IMR-90 (cell line): ENCODE data around the gene ACAA2. TPM values are rescaled to one million over a fixed set of nuclear protein-coding genes. Genes with fewer than 3 reads are reported as not detected.

Experiments
- ATAC-seq: fragments of 200-7000 bp; cut with Tn5 transposase; 2 replicates; pipeline ENCODE4 v1.9.1; 2020; ENCODE audit warnings: low read depth, mild to moderate bottlenecking, moderate library complexity
- BruUV-seq: library from RNA; stranded (reverse); fragments of 400-500 nt; replicated peaks from 2 replicates; lab custom pipeline; 2021; lab: Mats Ljungman, UMichigan
- CTCF ChIA-PET: fragments of 300-600 bp; formaldehyde crosslinking; extraction: SDS; loops from one replicate; lab custom pipeline; 2021; ENCODE audit warnings: antibody characterized with exemption; lab: Yijun Ruan, JAX
- POLR2A ChIA-PET: fragments of 300-600 bp; sonication (Branson Sonifier 250); formaldehyde crosslinking; loops from one replicate; lab custom pipeline; 2022; ENCODE audit warnings: antibody characterized with exemption; ENCODE audit not compliant: unreplicated experiment; lab: Charles Lee
- DNase-seq: peaks from one replicate; pipeline ENCODE4 v3.0.0; 2013
- H2AFZ ChIP-seq: replicated peaks from 2 replicates; pipeline ENCODE3; 2013; ENCODE audit warnings: low read length, mild to moderate bottlenecking; ENCODE audit not compliant: poor library complexity
- H2AK5ac ChIP-seq: 2 replicates; pipeline ENCODE4 v1.6.1; 2013; ENCODE audit warnings: low read depth, low read length, inconsistent platforms
- H2AK9ac ChIP-seq: replicated peaks from 2 replicates; pipeline ENCODE3; 2013; ENCODE audit warnings: mild to moderate bottlenecking, low read depth, low read length, moderate library complexity; ENCODE audit not compliant: poor library complexity
- H2BK120ac ChIP-seq: 2 replicates; pipeline ENCODE4 v1.6.1; 2013; ENCODE audit warnings: low read depth, low read length, inconsistent platforms
- H2BK15ac ChIP-seq: 3 replicates; pipeline ENCODE4 v1.6.1; 2013; ENCODE audit warnings: low read depth, low read length, inconsistent platforms
- H2BK20ac ChIP-seq: 2 replicates; pipeline ENCODE4 v1.6.1; 2013; ENCODE audit warnings: low read depth, mild to moderate bottlenecking, inconsistent platforms, low read length, moderate library complexity
- H2BK5ac ChIP-seq: 2 replicates; pipeline ENCODE4 v1.6.1; 2013; ENCODE audit warnings: mild to moderate bottlenecking, low read depth, low read length, inconsistent platforms; ENCODE audit not compliant: poor library complexity, severe bottlenecking
- H3K14ac ChIP-seq: replicated peaks from 2 replicates; pipeline ENCODE4 v1.6.1; 2013; ENCODE audit warnings: low read depth, low read length, inconsistent platforms
- H3K18ac ChIP-seq: 2 replicates; pipeline ENCODE4 v1.6.1; 2013; ENCODE audit warnings: low read depth, low read length, control low read depth
- H3K23ac ChIP-seq: 2 replicates; pipeline ENCODE4 v1.6.1; 2013; ENCODE audit warnings: low read depth, low read length, inconsistent platforms
- H3K27ac ChIP-seq: 2 replicates; pipeline ENCODE4 v1.5.1; 2013; ENCODE audit warnings: mild to moderate bottlenecking, control low read depth, low read length; ENCODE audit not compliant: insufficient read depth
- H3K27me3 ChIP-seq: 2 replicates; pipeline ENCODE4 v1.6.1; 2013; ENCODE audit warnings: low read length; ENCODE audit not compliant: control insufficient read depth, insufficient read depth
- H3K36me3 ChIP-seq: 2 replicates; pipeline ENCODE4 v1.6.1; 2013; ENCODE audit warnings: low read length, mixed read lengths; ENCODE audit not compliant: control insufficient read depth, insufficient read depth
- H3K4ac ChIP-seq: 2 replicates; pipeline ENCODE4 v1.6.1; 2013; ENCODE audit warnings: low read depth, low read length, inconsistent platforms
- H3K4me1 ChIP-seq: 2 replicates; pipeline ENCODE4 v1.6.1; 2013; ENCODE audit warnings: low read length, mixed read lengths; ENCODE audit not compliant: control insufficient read depth, insufficient read depth
- H3K4me2 ChIP-seq: 2 replicates; pipeline ENCODE4 v1.6.1; 2013; ENCODE audit warnings: low read depth, mild to moderate bottlenecking, control low read depth, low read length, moderate library complexity
- H3K4me3 ChIP-seq: 2 replicates; pipeline ENCODE4 v1.5.1; 2013; ENCODE audit warnings: low read depth, mild to moderate bottlenecking, control low read depth, low read length, moderate library complexity; ENCODE audit not compliant: insufficient read depth
- H3K56ac ChIP-seq: 2 replicates; pipeline ENCODE4 v1.6.1; 2013; ENCODE audit warnings: low read length, inconsistent platforms; ENCODE audit not compliant: insufficient read depth; ENCODE audit errors: extremely low read depth
- H3K79me1 ChIP-seq, 2 experiments: 2 replicates each; pipeline ENCODE4 v1.6.1; 2013; ENCODE audit warnings: low read length in 2 of 2, inconsistent platforms in 1 of 2, low read depth in 1 of 2
- H3K9ac ChIP-seq: 2 replicates; pipeline ENCODE4 v1.6.1; 2013; ENCODE audit warnings: low read depth, low read length, control low read depth
- H3K9me1 ChIP-seq: 2 replicates; pipeline ENCODE4 v1.6.1; 2013; ENCODE audit warnings: low read length, inconsistent platforms; ENCODE audit not compliant: insufficient read depth
- H3K9me3 ChIP-seq: 2 replicates; pipeline ENCODE4 v1.6.1; 2013; ENCODE audit warnings: low read length; ENCODE audit not compliant: control insufficient read depth, insufficient read depth
- H4K20me1 ChIP-seq: 2 replicates; pipeline ENCODE4 v1.6.1; 2013; ENCODE audit warnings: low read length, inconsistent platforms; ENCODE audit not compliant: insufficient read depth
- H4K5ac ChIP-seq: 2 replicates; pipeline ENCODE4 v1.6.1; 2013; ENCODE audit warnings: mild to moderate bottlenecking, low read depth, low read length, control low read depth
- H4K8ac ChIP-seq, 2 experiments: 2 replicates each; pipeline ENCODE4 v1.6.1; 2013; ENCODE audit warnings: low read depth in 2 of 2, low read length in 2 of 2, control low read depth in 1 of 2, inconsistent platforms in 1 of 2
- H4K91ac ChIP-seq: 2 replicates; pipeline ENCODE4 v1.6.1; 2013; ENCODE audit warnings: low read depth, low read length, inconsistent platforms; ENCODE audit not compliant: insufficient read depth
- CEBPB ChIP-seq: IDR thresholded peaks from 2 replicates; pipeline ENCODE4 v1.6.1; 2012; ENCODE audit warnings: low read depth, low read length, improper control_type of control experiment
- CHD1 ChIP-seq: IDR thresholded peaks from 2 replicates; pipeline ENCODE4 v1.6.1; 2012; ENCODE audit warnings: low read depth, low read length, improper control_type of control experiment
- CTCF ChIP-seq: conservative IDR thresholded peaks from 2 replicates; pipeline ENCODE4 v1.5.1; 2012; ENCODE audit warnings: mild to moderate bottlenecking, low read depth, low read length, improper control_type of control experiment
- NFE2L2 ChIP-seq: fragments of 150-350 bp; IDR thresholded peaks from 2 replicates; pipeline ENCODE4 v1.6.1; 2016; ENCODE audit warnings: low read depth, mild to moderate bottlenecking, low read length
- SMC3 ChIP-seq: fragments of 150-350 bp; IDR thresholded peaks from 2 replicates; pipeline ENCODE4 v1.6.1; 2016; ENCODE audit warnings: low read depth, mild to moderate bottlenecking, antibody characterized with exemption, low read length, moderate library complexity
- WGBS, 2 experiments: methylation state at CpG; one replicate each; pipeline versions ENCODE4 v1.1.5 to v1.1.7; 2013; ENCODE audit warnings: missing lambda C conversion rate in 2 of 2; ENCODE audit not compliant: insufficient read length in 1 of 2; ENCODE audit errors: extremely low coverage in 2 of 2; 5-methylcytosine and 5-hydroxymethylcytosine counted together
- dilution Hi-C: fragments of 300-500 bp; cut with HindIII; formaldehyde crosslinking; loops from one replicate; pipeline ENCODE4 v1.14.3; 2018; ENCODE audit warnings: low sequenced_read_pairs; ENCODE audit not compliant: unreplicated experiment
- in situ Hi-C: fragments of 300-500 bp; cut with MboI; formaldehyde crosslinking; loops from 3 replicates; pipeline ENCODE4 v1.14.3; 2019; ENCODE audit warnings: low sequenced_read_pairs, inconsistent platforms, mixed read lengths
- intact Hi-C: fragments of 100-400 bp; cut with micrococcal nuclease; formaldehyde crosslinking; loops from 2 replicates; pipeline ENCODE4 v1.10.0; 2022
- polyA plus RNA-seq, 3 experiments: library from polyadenylated mRNA; depleted of rRNA; stranded (reverse); fragments of >200 nt; gene quantifications; 2 replicates each; pipeline ENCODE4 v1.2.3, GENCODE V29; 2012; ENCODE audit warnings: low replicate concordance in 1 of 3
- total RNA-seq: library from RNA; depleted of rRNA; stranded (reverse); fragments of >200 nt; gene quantifications from 2 replicates; pipeline ENCODE4 v1.2.3, GENCODE V29; 2012

The ACAA2 gene
- total and polyA plus RNA-seq, 2 of the 4 experiments (the other 2 are of a cell fraction), result 24.4 to 61.5 TPM

DNA sequence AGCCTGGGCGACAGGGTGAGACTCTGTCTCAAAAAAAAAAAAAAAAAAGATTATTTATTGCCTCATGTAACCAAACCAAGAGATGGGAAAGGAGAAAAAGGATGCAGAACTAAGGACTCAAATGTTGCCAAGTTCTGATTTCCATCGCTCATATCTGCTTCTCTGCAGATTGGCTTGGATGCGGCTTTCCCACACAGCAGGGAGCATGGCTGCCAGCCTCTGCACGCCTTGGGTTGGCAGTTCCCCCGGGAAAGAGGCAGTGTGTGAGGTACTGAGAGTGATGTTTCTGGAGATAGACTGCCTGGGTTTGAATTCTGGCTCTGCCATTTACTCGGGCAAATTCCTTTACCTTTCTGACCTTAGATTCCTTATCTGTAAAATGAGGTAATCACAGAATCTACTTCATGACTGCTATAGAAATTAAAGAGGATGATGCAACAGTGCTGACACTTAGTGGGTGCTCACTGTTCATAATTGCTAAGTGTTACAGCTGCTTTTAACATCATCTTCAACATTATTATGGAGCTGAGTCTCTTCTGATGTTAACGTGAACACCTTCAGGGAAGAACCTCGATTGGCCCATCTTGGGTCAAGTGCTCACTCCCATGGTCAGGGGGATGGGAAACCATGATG, 68.8 kb downstream of the ACAA2 start:
- Histone ChIP-seq H2BK20ac (no peak overlapping the region), H3K9ac (no peak overlapping the region), H3K56ac (no peak overlapping the region), H2BK120ac (no peak overlapping the region), H3K4me2 (no peak overlapping the region), H2AK5ac (no peak overlapping the region), H3K27ac (no peak overlapping the region), H3K9me1 (no peaks in the 10 kb centered on the region), H3K4me1 (no peaks in the 10 kb centered on the region), H3K79me1 (no peaks in the 10 kb centered on the region), H2AK9ac (no peak overlapping the region), H2BK15ac (no peak overlapping the region), H3K4ac (no peak overlapping the region), H2AFZ (no peak overlapping the region), H3K36me3 (no peaks in the 10 kb centered on the region), H4K20me1 (no peaks in the 10 kb centered on the region), H2BK5ac (no peak overlapping the region), H3K23ac (no peak overlapping the region), H4K5ac (no peak overlapping the region), H3K4me3 (no peak overlapping the region), H3K14ac (no peak overlapping the region), H3K27me3 (peaks cover 17% of the 10 kb centered on the region), H3K9me3 (no peaks in the 10 kb centered on the region), H3K18ac (no peak overlapping the region), H4K91ac (no peak overlapping the region), H4K8ac (no peak overlapping the region)
- POLR2A ChIA-PET, result no interaction called here
- dilution Hi-C loops, result no loop called here
- in situ Hi-C loops, result no loop called here
- CTCF ChIA-PET, result interaction anchor here (0.6 kb wide), 1 partner anchor 42 kb away, joined by 4 read pairs; no protein-coding TSS in a partner anchor
- DNase-seq (no peak), ATAC-seq (no peak)
- BruUV-seq, result no TSS peak
- 80% methylated on average over 2 of the region's 8 CpGs; no CpG with 5 or more reads in 1 of the 2 experiments for WGBS, 2 experiments
- TF ChIP-seq CEBPB (peak; percentile 62), SMC3 (no peak), CHD1 (no peak), CTCF (no peak), NFE2L2 (no peak)
- intact Hi-C loops, result no loop called here
